ENCODE data around the gene WDFY4. TPM values are rescaled to one million over a fixed set of nuclear protein-coding genes. Genes with fewer than 3 reads are reported as not detected.
A peak's percentile ranks its signal among the peaks of the same experiment; 100 is the strongest.

The WDFY4 gene
- total RNA-seq, 3 donors from 2014 or later = 2.3 to 7.0 (median 5.8) TPM

GRCh38 chr10:48974510-48975156 is 290.0 kb downstream of the WDFY4 start:
- intact Hi-C loops (cut with DNase I; ENCODE audit: low total_unique reads) = no loop called here
- no peaks in the 10 kb centered on the region for H3K36me3 ChIP-seq
- no peak overlapping the region for H3K4me3 ChIP-seq
- TF ChIP-seq POLR2AphosphoS5 (IDR thresholded peaks at IDR 0.05) (no peak), POLR2A (IDR thresholded peaks at IDR 0.05) (no peak), CTCF (IDR thresholded peaks at IDR 0.05) (no peak)
- H3K27ac ChIP-seq = no peak overlapping the region
- H3K4me1 ChIP-seq = no peaks in the 10 kb centered on the region
- H3K9me3 ChIP-seq = no peaks in the 10 kb centered on the region
- no peak for DNase-seq (ENCODE audit: low spot score in 2 of 2)
- H3K27me3 ChIP-seq = no peaks in the 10 kb centered on the region

DNA sequence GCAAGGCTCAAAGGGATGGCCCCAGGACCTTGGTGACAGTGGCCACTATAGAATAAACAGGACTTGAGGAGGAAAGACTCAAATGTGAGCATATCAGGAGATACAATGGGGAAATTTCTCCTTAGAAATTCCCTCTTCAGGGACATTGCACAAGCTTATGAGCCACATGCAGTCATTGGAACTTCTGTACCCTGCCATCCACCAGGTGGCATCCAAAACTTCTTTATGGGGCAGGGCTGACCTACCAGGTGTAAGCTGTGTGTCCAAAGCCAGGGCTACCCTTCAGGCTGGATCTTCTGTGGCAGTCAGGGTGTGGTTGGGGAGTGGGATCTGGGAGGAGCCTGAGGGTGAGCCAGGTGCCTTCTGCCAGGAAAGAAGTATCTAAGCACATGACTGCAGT is 291.5 kb downstream of the WDFY4 start:
- TF ChIP-seq CTCF (IDR thresholded peaks at IDR 0.05) (no peak), POLR2A (IDR thresholded peaks at IDR 0.05) (no peak), POLR2AphosphoS5 (IDR thresholded peaks at IDR 0.05) (no peak)
- Histone ChIP-seq H3K9me3 (no peaks in the 10 kb centered on the region), H3K4me1 (no peaks in the 10 kb centered on the region), H3K27ac (no peak overlapping the region), H3K27me3 (no peaks in the 10 kb centered on the region), H3K36me3 (no peaks in the 10 kb centered on the region), H3K4me3 (no peak overlapping the region)
- intact Hi-C loops (cut with DNase I; ENCODE audit: low total_unique reads) = no loop called here
- no peak for DNase-seq (ENCODE audit: low spot score in 2 of 2)

DNA sequence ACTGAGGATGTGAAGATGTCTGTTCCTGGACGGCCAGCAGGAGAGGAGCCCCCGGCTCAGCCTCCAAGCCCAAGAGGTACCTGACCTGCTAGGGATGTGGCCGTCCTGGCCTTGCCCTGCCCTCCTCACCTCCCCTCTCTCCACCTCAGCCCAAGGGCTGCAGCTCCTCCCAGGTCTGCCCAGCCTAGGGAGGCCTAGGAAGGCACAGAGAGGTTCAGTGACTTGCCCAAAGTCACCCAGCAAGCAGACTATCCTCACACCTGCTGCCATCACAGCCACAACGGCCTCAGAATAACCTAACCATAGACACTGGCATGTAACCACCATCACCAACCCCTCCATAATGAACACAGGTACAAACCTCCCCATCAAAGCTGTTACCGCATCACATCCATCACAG is 293.6 kb downstream of the WDFY4 start:
- TF ChIP-seq CTCF (IDR thresholded peaks at IDR 0.05) = no peak
- no peak for TF ChIP-seq POLR2A (IDR thresholded peaks at IDR 0.05)
- no peak for TF ChIP-seq POLR2AphosphoS5 (IDR thresholded peaks at IDR 0.05)
- intact Hi-C loops (cut with DNase I; ENCODE audit: low total_unique reads) = no loop called here

GRCh38 chr10:48981310-48981907 is 296.7 kb downstream of the WDFY4 start:
- intact Hi-C loops (cut with DNase I; ENCODE audit: low total_unique reads) = no loop called here
- Histone ChIP-seq H3K4me1 (no peaks in the 10 kb centered on the region), H3K27me3 (no peaks in the 10 kb centered on the region), H3K27ac (no peak overlapping the region), H3K9me3 (no peaks in the 10 kb centered on the region), H3K4me3 (no peak overlapping the region), H3K36me3 (no peaks in the 10 kb centered on the region)
- DNase-seq (ENCODE audit: low spot score in 2 of 2) = peak in 1 of 2 donors; percentile 60
- TF ChIP-seq CTCF (IDR thresholded peaks at IDR 0.05) (peak; percentile 11 to 52 (median 39)), POLR2A (IDR thresholded peaks at IDR 0.05) (no peak), POLR2AphosphoS5 (IDR thresholded peaks at IDR 0.05) (no peak)

More for the DNA sequence above, 293.6 kb downstream of the WDFY4 start:
- Histone ChIP-seq H3K4me1 (no peaks in the 10 kb centered on the region), H3K36me3 (no peaks in the 10 kb centered on the region), H3K4me3 (no peak overlapping the region), H3K9me3 (no peaks in the 10 kb centered on the region), H3K27ac (no peak overlapping the region), H3K27me3 (no peaks in the 10 kb centered on the region)
- DNase-seq (ENCODE audit: low spot score in 2 of 2) = no peak

GRCh38 chr10:48982584-48982983 is 297.9 kb downstream of the WDFY4 start:
- H3K27ac ChIP-seq = no peak overlapping the region
- H3K36me3 ChIP-seq = no peaks in the 10 kb centered on the region
- H3K9me3 ChIP-seq = no peaks in the 10 kb centered on the region
- no peaks in the 10 kb centered on the region for H3K27me3 ChIP-seq
- H3K4me1 ChIP-seq = no peaks in the 10 kb centered on the region
- TF ChIP-seq POLR2A (IDR thresholded peaks at IDR 0.05) (no peak), POLR2AphosphoS5 (IDR thresholded peaks at IDR 0.05) (no peak), CTCF (IDR thresholded peaks at IDR 0.05) (no peak)
- intact Hi-C loops (cut with DNase I; ENCODE audit: low total_unique reads) = no loop called here
- DNase-seq (ENCODE audit: low spot score in 2 of 2) = no peak
- H3K4me3 ChIP-seq = no peak overlapping the region

All from breast epithelium (tissue), 4 donors.